Liver (tissue), 9 donors: ENCODE measurements around the gene PEAK3. TPM values are rescaled to one million over a fixed set of nuclear protein-coding genes. Genes with fewer than 3 reads are reported as not detected.

Source experiments
- DNase-seq: peaks from one replicate; pipeline ENCODE4 v3.0.0-alpha.2; 2017; ENCODE audit warnings: low spot score
- H3K27ac ChIP-seq, 2 donors: one replicate each; pipeline ENCODE4 v1.7.0; 2013; ENCODE audit warnings: inconsistent platforms in 2 of 2, low read length in 2 of 2, control low read depth in 1 of 2, low read depth in 1 of 2, mild to moderate bottlenecking in 1 of 2
- H3K27me3 ChIP-seq, 4 donors: one replicate each; pipeline versions ENCODE4 v1.6.1 to v1.7.0; 2013; ENCODE audit warnings: low read length in 3 of 4, inconsistent platforms in 1 of 4, mild to moderate bottlenecking in 1 of 4, moderate library complexity in 1 of 4; ENCODE audit not compliant: control insufficient read depth in 4 of 4, insufficient read depth in 4 of 4
- H3K36me3 ChIP-seq, 4 donors: one replicate each; pipeline versions ENCODE4 v1.6.1 to v1.7.0; 2013; ENCODE audit warnings: low read length in 3 of 4, mild to moderate bottlenecking in 3 of 4, low read depth in 1 of 4, moderate library complexity in 1 of 4; ENCODE audit not compliant: control insufficient read depth in 4 of 4, insufficient read depth in 3 of 4
- H3K4me1 ChIP-seq, 4 donors: one replicate each; pipeline versions ENCODE4 v1.6.1 to v1.7.0; 2013; ENCODE audit warnings: low read length in 3 of 4, mild to moderate bottlenecking in 3 of 4, moderate library complexity in 1 of 4; ENCODE audit not compliant: control insufficient read depth in 4 of 4, insufficient read depth in 4 of 4
- H3K4me3 ChIP-seq, 3 donors: one replicate each; pipeline versions ENCODE4 v1.6.1 to v1.7.0; 2013; ENCODE audit warnings: low read length in 3 of 3, control low read depth in 1 of 3, low read depth in 1 of 3, mild to moderate bottlenecking in 1 of 3
- H3K9ac ChIP-seq, 2 donors: one replicate each; pipeline ENCODE4 v1.7.0; 2013; ENCODE audit warnings: low read length in 2 of 2, mild to moderate bottlenecking in 2 of 2, moderate library complexity in 2 of 2, control low read depth in 1 of 2, low read depth in 1 of 2
- H3K9me3 ChIP-seq, 4 donors: one replicate each; pipeline versions ENCODE4 v1.6.1 to v1.7.0; 2013; ENCODE audit warnings: low read length in 3 of 4; ENCODE audit not compliant: control insufficient read depth in 4 of 4
- CTCF ChIP-seq: fragments of 150-350 bp; IDR thresholded peaks from 2 replicates; pipeline ENCODE4 v1.5.1; 2017; ENCODE audit warnings: improper control_type of control experiment, low read depth, low read length; ENCODE audit not compliant: missing input control
- EGR1 ChIP-seq, 2 donors: IDR thresholded peaks; 2 replicates each; pipeline ENCODE4 v1.6.1; 2016 to 2018; ENCODE audit warnings: antibody characterized with exemption in 2 of 2, low read depth in 2 of 2
- FOXA1 ChIP-seq: IDR thresholded peaks from 2 replicates; pipeline ENCODE4 v1.6.1; 2016; ENCODE audit warnings: antibody characterized with exemption
- FOXA2 ChIP-seq: IDR thresholded peaks from 2 replicates; pipeline ENCODE4 v1.6.1; 2016; ENCODE audit warnings: antibody characterized with exemption
- GABPA ChIP-seq, 2 donors: IDR thresholded peaks in 1 of 2; conservative IDR thresholded peaks in 1 of 2; 2 replicates each; pipeline ENCODE4 v1.6.1; 2016; ENCODE audit warnings: antibody characterized with exemption in 2 of 2, mild to moderate bottlenecking in 1 of 2, moderate library complexity in 1 of 2
- HNF4A ChIP-seq, 2 donors: conservative IDR thresholded peaks; 2 replicates each; pipeline ENCODE4 v1.6.1; 2016; ENCODE audit warnings: antibody characterized with exemption in 2 of 2, mild to moderate bottlenecking in 2 of 2
- HNF4G ChIP-seq: IDR thresholded peaks from 2 replicates; pipeline ENCODE4 v1.6.1; 2016; ENCODE audit warnings: antibody characterized with exemption
- JUND ChIP-seq, 2 donors: IDR thresholded peaks; 2 replicates each; pipeline ENCODE4 v1.6.1; 2016; ENCODE audit warnings: antibody characterized with exemption in 2 of 2
- MAX ChIP-seq: IDR thresholded peaks from 2 replicates; pipeline ENCODE4 v1.6.1; 2016; ENCODE audit warnings: antibody characterized with exemption
- NR2F2 ChIP-seq: IDR thresholded peaks from 2 replicates; pipeline ENCODE4 v1.6.1; 2016; ENCODE audit warnings: antibody characterized with exemption
- RAD21 ChIP-seq, 2 donors: IDR thresholded peaks; 2 replicates each; pipeline ENCODE4 v1.6.1; 2016; ENCODE audit warnings: antibody characterized with exemption in 2 of 2, mild to moderate bottlenecking in 2 of 2
- REST ChIP-seq: IDR thresholded peaks from 2 replicates; pipeline ENCODE4 v1.6.1; 2016; ENCODE audit warnings: antibody characterized with exemption, mild to moderate bottlenecking
- RXRA ChIP-seq, 2 donors: IDR thresholded peaks; 2 replicates each; pipeline ENCODE4 v1.6.1; 2017 to 2018; ENCODE audit warnings: antibody characterized with exemption in 2 of 2, mild to moderate bottlenecking in 1 of 2
- SP1 ChIP-seq: IDR thresholded peaks from 2 replicates; pipeline ENCODE4 v1.6.1; 2018; ENCODE audit warnings: antibody characterized with exemption, mild to moderate bottlenecking
- TAF1 ChIP-seq: conservative IDR thresholded peaks from 2 replicates; pipeline ENCODE4 v1.6.1; 2016; ENCODE audit warnings: antibody characterized with exemption, mild to moderate bottlenecking
- YY1 ChIP-seq: IDR thresholded peaks from 2 replicates; pipeline ENCODE4 v1.6.1; 2016; ENCODE audit warnings: antibody characterized with exemption, mild to moderate bottlenecking
- ZBTB33 ChIP-seq: IDR thresholded peaks from 2 replicates; pipeline ENCODE4 v1.6.1; 2016; ENCODE audit warnings: antibody characterized with exemption
- WGBS: extraction: QIAGEN DNeasy Blood & Tissue Kit; methylation state at CpG from one replicate; pipeline ENCODE4 v1.1.7; 2013; 5-methylcytosine and 5-hydroxymethylcytosine counted together
- polyA plus RNA-seq, 2 donors: library from polyadenylated mRNA; stranded (reverse) in 1 of 2; unstranded in 1 of 2; fragments of 200-250 nt in 1 of 2; fragments of >200 nt in 1 of 2; fragmentation: Nextera tagmentation in 1 of 2; extraction: Ambion mirVana in 1 of 2; gene quantifications; one replicate each; pipeline versions ENCODE4 v1.2.1 to v1.2.3, GENCODE V29; 2013 to 2015
- total RNA-seq, 2 donors: library from RNA; depleted of rRNA; stranded (reverse); fragments of >200 nt; gene quantifications; one replicate each; pipeline ENCODE4 v1.2.3, GENCODE V29; 2014
- donor health status: healthy.
- donor health status: healthy.
- donor health status: healthy.
- donor health status: healthy.
- donor health status: healthy.

Gene PEAK3
- total and polyA plus RNA-seq, 4 donors, result 0.09 to 0.67 (median 0.31) TPM

- Histone ChIP-seq H3K4me1 (peaks cover 0 to 7% (median 2%) of the 10 kb centered on the region in 4 donors), H3K36me3 (no peaks in the 10 kb centered on the region), H3K9me3 (no peaks in the 10 kb centered on the region), H3K27ac (no peak overlapping the region), H3K4me3 (no peak overlapping the region), H3K9ac (no peak overlapping the region), H3K27me3 (peaks cover 0 to 3% (median 0%) of the 10 kb centered on the region in 4 donors)
- DNase-seq, result no peak
- WGBS, result 77% methylated on average over 16 of the region's 16 CpGs
- no peak for TF ChIP-seq YY1
- TF ChIP-seq FOXA1, result no peak
- no peak for TF ChIP-seq FOXA2
- TF ChIP-seq REST, result no peak
- no peak for TF ChIP-seq RXRA (IDR thresholded peaks at IDR 0.05)
Measured at GRCh38 chr19:2296141-2296540, 14.2 kb upstream of the PEAK3 start.

- H3K9me3 ChIP-seq, result no peaks in the 10 kb centered on the region
- H3K4me1 ChIP-seq, result peaks cover 0 to 20% (median 11%) of the 10 kb centered on the region in 4 donors
- no peak for DNase-seq
- TF ChIP-seq JUND (IDR thresholded peaks at IDR 0.05) (no peak), FOXA2 (no peak), CTCF (no peak), GABPA (IDR thresholded peaks at IDR 0.05 in 1 of 2, conservative IDR thresholded peaks at IDR 0.05 in 1 of 2) (no peak), TAF1 (no peak), NR2F2 (no peak), HNF4G (no peak), ZBTB33 (no peak), RXRA (IDR thresholded peaks at IDR 0.05) (no peak), RAD21 (IDR thresholded peaks at IDR 0.05) (no peak), EGR1 (IDR thresholded peaks at IDR 0.05; ENCODE audit: low read depth in 2 of 2) (no peak), YY1 (no peak), HNF4A (conservative IDR thresholded peaks at IDR 0.05) (no peak), REST (no peak), SP1 (no peak), MAX (no peak), FOXA1 (no peak)
- H3K9ac ChIP-seq, result no peak overlapping the region
- WGBS, result 35% methylated on average over 26 of the region's 26 CpGs
- no peak overlapping the region for H3K27ac ChIP-seq
- H3K36me3 ChIP-seq, result no peaks in the 10 kb centered on the region
- no peak overlapping the region for H3K4me3 ChIP-seq
- H3K27me3 ChIP-seq, result peaks cover 0 to 3% (median 0%) of the 10 kb centered on the region in 4 donors
Measured at GRCh38 chr19:2294687-2295335, 12.8 kb upstream of the PEAK3 start.
